ENCODE results near the gene TRDN.
"Not testable (repeated sequence)": the region's sequence is repeated elsewhere in the genome, so short reads cannot be mapped to it uniquely, and the experiment has no call there.

The TRDN gene

GRCh38 chr6:123233336-123233735 lies 403.4 kb downstream of the TRDN start:
- DNase-seq: no peak

- not testable (repeated sequence) for DNase-seq
These were observed 409.0 kb downstream of the TRDN start for GRCh38 chr6:123227789-123228188.

GRCh38 chr6:123226398-123226797 lies 410.4 kb downstream of the TRDN start:
- no peak for DNase-seq

GRCh38 chr6:123224077-123224476 lies 412.7 kb downstream of the TRDN start:
- DNase-seq: no peak

- DNase-seq: no peak
These were observed 413.3 kb downstream of the TRDN start for GRCh38 chr6:123223461-123223860.

GRCh38 chr6:123215211-123215610 lies 421.5 kb downstream of the TRDN start:
- no peak for DNase-seq

GRCh38 chr6:123214433-123214832 lies 422.3 kb downstream of the TRDN start:
- DNase-seq: no peak

- no peak for DNase-seq
These were observed 422.8 kb downstream of the TRDN start for GRCh38 chr6:123213921-123214320.

- no peak for DNase-seq
These were observed 424.8 kb downstream of the TRDN start for GRCh38 chr6:123211777-123212545.

- DNase-seq: no peak
These were observed 426.1 kb downstream of the TRDN start for GRCh38 chr6:123210645-123211044.

GRCh38 chr6:123207967-123208510 lies 428.7 kb downstream of the TRDN start:
- no peak for DNase-seq

- DNase-seq: no peak
These were observed 432.8 kb downstream of the TRDN start for GRCh38 chr6:123203928-123204327.

GRCh38 chr6:123201869-123202372 lies 434.8 kb downstream of the TRDN start:
- no peak for DNase-seq

GRCh38 chr6:123193298-123193697 lies 443.5 kb downstream of the TRDN start:
- no peak for DNase-seq

- DNase-seq: no peak
These were observed 446.9 kb downstream of the TRDN start for GRCh38 chr6:123189816-123190215.

- DNase-seq: no peak
These were observed 453.8 kb downstream of the TRDN start for GRCh38 chr6:123182998-123183397.

- no peak for DNase-seq
These were observed 460.0 kb downstream of the TRDN start for GRCh38 chr6:123176706-123177105.

- DNase-seq: no peak
These were observed 465.2 kb downstream of the TRDN start for GRCh38 chr6:123171341-123172115.

- DNase-seq: no peak
These were observed 467.0 kb downstream of the TRDN start for GRCh38 chr6:123169774-123170095.

- DNase-seq: no peak
These were observed 467.6 kb downstream of the TRDN start for GRCh38 chr6:123168892-123169773.

- DNase-seq: no peak
These were observed 468.3 kb downstream of the TRDN start for GRCh38 chr6:123168466-123168865.
